ENCODE results near the gene PSKH1. TPM values are rescaled to one million over a fixed set of nuclear protein-coding genes. Genes with fewer than 3 reads are reported as not detected.

Gene PSKH1
- total and polyA plus RNA-seq, 9 of the 15 experiments (the other 6 are each of a cell fraction or from before 2014, with no cell fraction given): 0.96 to 20.9 (median 9.4) TPM

DNA sequence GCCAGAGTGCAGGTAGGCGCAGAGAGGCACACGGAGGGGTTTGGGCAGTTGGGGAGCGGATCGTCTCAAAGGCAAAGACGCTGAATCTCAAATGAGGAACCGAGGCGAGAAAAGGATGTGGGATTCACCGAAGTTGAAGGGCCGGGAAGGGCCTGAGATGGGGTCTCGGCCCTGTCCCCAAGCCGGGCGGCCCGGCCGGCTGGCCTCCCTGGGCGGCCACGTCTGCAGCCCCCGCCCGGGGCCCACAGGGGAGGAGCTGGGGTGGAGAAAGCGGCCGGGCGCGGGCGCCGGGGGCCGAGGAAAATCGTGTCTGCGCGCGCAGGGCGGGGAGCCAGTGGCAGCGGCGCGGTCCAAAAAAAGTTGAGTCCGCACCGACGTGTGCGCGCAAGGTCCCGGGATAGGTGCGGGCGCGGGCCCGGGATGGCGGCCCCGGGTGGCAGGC lies 74.9 kb downstream of the PSKH1 start (continued):
- TF ChIP-seq ZNF696 (CRISPR knock-in tag; conservative IDR thresholded peaks at IDR 0.05): no peak
- TF ChIP-seq ILK (tag; IDR thresholded peaks at IDR 0.05; ENCODE audit: borderline replicate concordance, low read depth): no peak
- TF ChIP-seq ZNF780A (CRISPR knock-in tag; IDR thresholded peaks at IDR 0.05): no peak
- no peak for TF ChIP-seq GABPB2 (CRISPR knock-in tag; conservative IDR thresholded peaks at IDR 0.05)
- TF ChIP-seq ATF7 (IDR thresholded peaks at IDR 0.05): no peak
- no peak for TF ChIP-seq SOX6 (IDR thresholded peaks at IDR 0.05)
- TF ChIP-seq ZNF232 (CRISPR knock-in tag; IDR thresholded peaks at IDR 0.05): no peak
- no peak for TF ChIP-seq TBL1XR1 (IDR thresholded peaks at IDR 0.05; ENCODE audit: low read length in 2 of 2)
- TF ChIP-seq, protein P1, sequence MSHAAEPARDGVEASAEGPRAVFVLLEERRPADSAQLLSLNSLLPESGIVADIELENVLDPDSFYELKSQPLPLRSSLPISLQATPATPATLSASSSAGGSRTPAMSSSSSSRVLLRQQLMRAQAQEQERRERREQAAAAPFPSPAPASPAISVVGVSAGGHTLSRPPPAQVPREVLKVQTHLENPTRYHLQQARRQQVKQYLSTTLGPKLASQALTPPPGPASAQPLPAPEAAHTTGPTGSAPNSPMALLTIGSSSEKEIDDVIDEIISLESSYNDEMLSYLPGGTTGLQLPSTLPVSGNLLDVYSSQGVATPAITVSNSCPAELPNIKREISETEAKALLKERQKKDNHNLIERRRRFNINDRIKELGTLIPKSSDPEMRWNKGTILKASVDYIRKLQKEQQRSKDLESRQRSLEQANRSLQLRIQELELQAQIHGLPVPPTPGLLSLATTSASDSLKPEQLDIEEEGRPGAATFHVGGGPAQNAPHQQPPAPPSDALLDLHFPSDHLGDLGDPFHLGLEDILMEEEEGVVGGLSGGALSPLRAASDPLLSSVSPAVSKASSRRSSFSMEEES (CRISPR knock-in tag; IDR thresholded peaks at IDR 0.05): no peak
- TF ChIP-seq THRA (IDR thresholded peaks at IDR 0.05): no peak
- TF ChIP-seq SRSF1 (IDR thresholded peaks at IDR 0.05; ENCODE audit: low read depth, low read length): no peak
- TF ChIP-seq NFIC (IDR thresholded peaks at IDR 0.05): no peak
- no peak for TF ChIP-seq PRMT5 (CRISPR knock-in tag; IDR thresholded peaks at IDR 0.05)
- no peak for TF ChIP-seq ATF1 (CRISPR knock-in tag; IDR thresholded peaks at IDR 0.05)
- TF ChIP-seq ATF1 (tag; IDR thresholded peaks at IDR 0.05): no peak
- TF ChIP-seq MXI1 (IDR thresholded peaks at IDR 0.05; ENCODE audit: low read depth, low read length): no peak
- no peak for TF ChIP-seq PRPF4 (IDR thresholded peaks at IDR 0.05; ENCODE audit: insufficient read depth, low read depth, low read length, poor library complexity, severe bottlenecking)
- peak; percentile 85 for TF ChIP-seq CREB3L1 (IDR thresholded peaks at IDR 0.05; ENCODE audit: borderline replicate concordance, low read depth)
- TF ChIP-seq, protein P2, sequence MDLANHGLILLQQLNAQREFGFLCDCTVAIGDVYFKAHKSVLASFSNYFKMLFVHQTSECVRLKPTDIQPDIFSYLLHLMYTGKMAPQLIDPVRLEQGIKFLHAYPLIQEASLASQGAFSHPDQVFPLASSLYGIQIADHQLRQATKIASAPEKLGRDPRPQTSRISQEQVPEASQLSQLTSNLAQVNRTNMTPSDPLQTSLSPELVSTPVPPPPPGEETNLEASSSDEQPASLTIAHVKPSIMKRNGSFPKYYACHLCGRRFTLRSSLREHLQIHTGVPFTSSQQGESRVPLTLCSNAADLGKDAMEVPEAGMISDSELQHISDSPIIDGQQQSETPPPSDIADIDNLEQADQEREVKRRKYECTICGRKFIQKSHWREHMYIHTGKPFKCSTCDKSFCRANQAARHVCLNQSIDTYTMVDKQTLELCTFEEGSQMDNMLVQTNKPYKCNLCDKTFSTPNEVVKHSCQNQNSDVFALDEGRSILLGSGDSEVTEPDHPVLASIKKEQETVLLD (IDR thresholded peaks at IDR 0.05): no peak
- TF ChIP-seq CTCF (IDR thresholded peaks at IDR 0.05 in 2 of 3, conservative IDR thresholded peaks at IDR 0.05 in 1 of 3; ENCODE audit: insufficient read depth in 2 of 3, low read depth in 1 of 3, low read length in 3 of 3): no peak
